ENCODE data around the gene TAS2R38. TPM values are rescaled to one million over a fixed set of nuclear protein-coding genes. Genes with fewer than 3 reads are reported as not detected.

TAS2R38 gene
- total RNA-seq, 1 donor from 2014 or later = not detected

GRCh38 chr7:141999058-141999623 is 25.6 kb upstream of the TAS2R38 start:
- TF ChIP-seq CTCF (IDR thresholded peaks at IDR 0.05) = no peak
- Histone ChIP-seq H3K27ac (no peak overlapping the region), H3K9me3 (no peaks in the 10 kb centered on the region), H3K27me3 (no peaks in the 10 kb centered on the region), H3K4me3 (no peak overlapping the region), H3K4me1 (no peaks in the 10 kb centered on the region), H3K36me3 (no peaks in the 10 kb centered on the region)
- intact Hi-C loops (cut with DNase I) = no loop called here
- DNase-seq (ENCODE audit: low spot score in 2 of 2) = no peak

- Histone ChIP-seq H3K27me3 (no peaks in the 10 kb centered on the region), H3K4me3 (no peak overlapping the region), H3K27ac (no peak overlapping the region), H3K36me3 (no peaks in the 10 kb centered on the region), H3K9me3 (no peaks in the 10 kb centered on the region), H3K4me1 (no peaks in the 10 kb centered on the region)
- no peak for TF ChIP-seq CTCF (IDR thresholded peaks at IDR 0.05)
- DNase-seq (ENCODE audit: low spot score in 2 of 2) = no peak
- intact Hi-C loops (cut with DNase I) = no loop called here
Measured at GRCh38 chr7:141993354-141993753, 19.8 kb upstream of the TAS2R38 start.

- Histone ChIP-seq H3K36me3 (no peaks in the 10 kb centered on the region), H3K4me3 (no peak overlapping the region), H3K27me3 (no peaks in the 10 kb centered on the region), H3K4me1 (no peaks in the 10 kb centered on the region), H3K27ac (no peak overlapping the region), H3K9me3 (no peaks in the 10 kb centered on the region)
- DNase-seq (ENCODE audit: low spot score in 2 of 2) = no peak
- intact Hi-C loops (cut with DNase I) = no loop called here
- TF ChIP-seq CTCF (IDR thresholded peaks at IDR 0.05) = no peak
Measured at GRCh38 chr7:141992688-141993087, 19.1 kb upstream of the TAS2R38 start.

- TF ChIP-seq CTCF (IDR thresholded peaks at IDR 0.05) = no peak
- intact Hi-C loops (cut with DNase I) = no loop called here
- no peak for DNase-seq (ENCODE audit: low spot score in 2 of 2)
- no peaks in the 10 kb centered on the region for H3K4me1 ChIP-seq
- H3K36me3 ChIP-seq = no peaks in the 10 kb centered on the region
- no peak overlapping the region for H3K4me3 ChIP-seq
- H3K27me3 ChIP-seq = no peaks in the 10 kb centered on the region
- no peak overlapping the region for H3K27ac ChIP-seq
- no peaks in the 10 kb centered on the region for H3K9me3 ChIP-seq
Measured at GRCh38 chr7:141992156-141992555, 18.6 kb upstream of the TAS2R38 start.

GRCh38 chr7:141991140-141991539 is 17.6 kb upstream of the TAS2R38 start:
- H3K27ac ChIP-seq = no peak overlapping the region
- no peak for TF ChIP-seq CTCF (IDR thresholded peaks at IDR 0.05)
- H3K36me3 ChIP-seq = no peaks in the 10 kb centered on the region
- no peaks in the 10 kb centered on the region for H3K27me3 ChIP-seq
- H3K9me3 ChIP-seq = no peaks in the 10 kb centered on the region
- H3K4me1 ChIP-seq = no peaks in the 10 kb centered on the region
- intact Hi-C loops (cut with DNase I) = no loop called here
- no peak overlapping the region for H3K4me3 ChIP-seq
- DNase-seq (ENCODE audit: low spot score in 2 of 2) = no peak

Data from ascending aorta (tissue), 2 donors.